Umbilical cord (tissue), 2 donors: ENCODE measurements around the gene ATAD1. TPM values are rescaled to one million over a fixed set of nuclear protein-coding genes. Genes with fewer than 3 reads are reported as not detected.

ENCODE experiments used
- DNase-seq: peaks from one replicate; pipeline ENCODE4 v3.0.0-alpha.2; 2015; ENCODE audit warnings: low spot score
- total RNA-seq: library from RNA; depleted of rRNA; stranded (reverse); fragments of >200 nt; gene quantifications from one replicate; pipeline ENCODE4 v1.2.3, GENCODE V29; 2014; ENCODE audit warnings: low replicate concordance; ENCODE audit not compliant: insufficient read depth

Gene ATAD1
- total RNA-seq, 1 donor from 2014 or later: 35.2 TPM

DNA sequence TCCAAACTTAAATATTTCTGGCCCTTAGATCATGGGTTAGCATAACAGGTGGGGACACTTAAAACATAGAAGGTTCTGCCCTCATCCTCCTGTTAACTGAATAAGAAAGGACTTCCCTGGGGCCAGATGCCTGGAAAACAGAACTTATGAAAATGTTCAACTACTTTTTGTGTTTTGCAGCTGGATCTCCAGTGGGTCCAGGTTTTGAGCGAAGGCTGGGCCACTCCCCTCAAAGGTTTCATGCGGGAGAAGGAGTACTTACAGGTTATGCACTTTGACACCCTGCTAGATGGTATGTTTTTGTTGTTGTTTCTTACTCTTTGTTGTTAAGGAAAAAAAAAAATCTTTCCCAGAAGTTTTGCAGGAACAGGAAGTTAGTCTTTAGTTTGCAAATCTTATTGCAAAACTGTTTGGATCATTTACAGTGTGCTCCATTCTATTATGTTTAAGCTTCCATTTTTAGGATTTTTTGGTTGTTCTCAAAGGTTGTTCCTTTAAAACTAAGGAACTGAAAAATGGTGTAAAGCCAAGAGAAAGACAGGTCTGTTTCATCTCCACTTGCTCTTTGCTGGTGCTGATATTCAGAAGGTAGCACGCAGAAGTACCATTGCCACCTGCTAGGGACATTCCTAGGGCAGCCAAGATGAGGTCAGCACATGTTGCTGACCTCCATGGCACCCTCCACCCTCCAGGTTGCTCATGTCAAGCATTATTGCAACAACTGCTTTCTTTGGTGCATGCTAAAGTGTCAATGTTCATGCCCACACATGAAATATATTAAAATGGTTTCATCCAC, 102.3 kb downstream of the ATAD1 start:
- DNase-seq: no peak

DNA sequence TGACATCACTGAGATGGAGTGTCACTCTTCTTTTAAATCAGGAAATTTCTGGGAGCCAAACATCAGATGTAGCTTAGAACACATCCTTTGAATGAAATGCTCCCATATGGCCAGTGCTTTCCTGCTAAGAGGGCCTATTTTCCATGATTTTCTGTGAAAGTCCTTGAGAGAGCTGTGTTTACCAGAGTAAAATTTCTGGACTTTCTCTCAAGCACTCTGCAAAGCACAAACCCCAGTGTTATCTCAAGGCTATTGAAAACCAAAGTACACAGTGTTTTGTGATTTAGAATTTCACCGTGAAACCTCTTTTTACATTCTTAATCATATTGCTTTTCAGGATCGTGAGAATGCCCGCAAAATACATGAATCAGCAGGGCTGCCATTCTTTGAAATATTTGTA, 104.3 kb downstream of the ATAD1 start:
- no peak for DNase-seq

DNA sequence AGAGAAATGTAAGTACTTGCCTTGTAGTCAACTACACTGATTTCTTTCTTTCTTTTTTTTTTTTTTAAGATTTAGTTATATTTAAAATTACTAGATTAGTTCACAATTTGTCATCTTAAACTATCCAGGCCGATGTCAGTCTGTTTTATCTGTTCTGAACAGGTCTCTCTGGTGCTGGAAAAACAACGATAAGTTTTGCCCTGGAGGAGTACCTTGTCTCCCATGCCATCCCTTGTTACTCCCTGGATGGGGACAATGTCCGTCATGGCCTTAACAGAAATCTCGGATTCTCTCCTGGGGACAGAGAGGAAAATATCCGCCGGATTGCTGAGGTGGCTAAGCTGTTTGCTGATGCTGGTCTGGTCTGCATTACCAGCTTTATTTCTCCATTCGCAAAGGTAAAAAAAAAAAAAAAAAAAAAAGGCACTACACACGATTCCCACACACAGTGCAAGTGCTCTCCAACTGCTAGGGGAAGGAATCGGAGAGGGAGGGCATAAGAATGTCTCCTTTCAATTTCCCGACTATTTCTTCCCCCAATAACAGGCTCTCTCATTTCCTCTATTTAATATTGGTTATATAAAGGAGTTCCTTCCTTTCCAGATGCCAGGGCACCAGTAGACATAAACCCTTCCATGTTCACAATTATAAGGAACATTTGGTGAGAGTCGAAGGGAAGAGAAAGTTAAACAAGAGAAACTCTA, 105.0 kb downstream of the ATAD1 start:
- no peak for DNase-seq

DNA sequence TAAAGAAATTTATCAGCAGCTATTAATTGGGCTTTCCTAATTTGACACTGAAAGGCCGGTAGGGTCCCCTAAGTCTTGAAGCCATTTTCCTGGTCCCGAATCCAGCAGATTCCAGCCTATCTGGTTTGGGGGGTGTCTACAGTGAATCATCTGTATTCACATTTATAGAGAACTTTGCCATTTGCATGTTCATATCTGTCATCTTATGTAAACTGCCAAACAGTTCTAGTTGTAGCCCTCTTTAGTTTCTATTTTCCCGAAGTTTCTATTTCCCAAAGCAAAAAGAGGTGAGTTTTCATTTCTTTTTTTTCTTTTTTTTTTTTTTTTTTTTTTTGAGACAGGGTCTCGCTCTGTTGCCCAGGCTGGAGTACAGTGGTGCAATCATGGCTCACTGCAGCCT, 110.8 kb downstream of the ATAD1 start:
- no peak for DNase-seq

DNA sequence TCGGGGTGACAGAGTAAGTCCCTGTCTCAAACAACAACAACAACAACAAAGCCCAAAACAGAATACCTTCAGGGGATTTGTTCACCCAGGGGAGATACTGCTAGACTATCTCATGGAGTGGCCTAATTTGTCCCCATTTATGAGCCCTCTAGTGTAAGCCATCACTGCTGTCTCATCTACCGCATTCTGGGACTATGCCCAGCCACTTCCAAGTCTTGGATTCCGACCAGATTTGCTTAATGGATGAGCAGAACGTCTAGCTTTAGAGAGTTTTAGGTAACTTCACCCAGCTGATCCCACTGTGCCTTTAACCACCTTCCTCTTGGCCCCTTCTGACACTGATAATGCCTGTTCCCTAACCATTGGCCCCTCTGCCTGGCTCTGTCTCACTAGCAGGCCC, 111.3 kb downstream of the ATAD1 start:
- DNase-seq: no peak

DNA sequence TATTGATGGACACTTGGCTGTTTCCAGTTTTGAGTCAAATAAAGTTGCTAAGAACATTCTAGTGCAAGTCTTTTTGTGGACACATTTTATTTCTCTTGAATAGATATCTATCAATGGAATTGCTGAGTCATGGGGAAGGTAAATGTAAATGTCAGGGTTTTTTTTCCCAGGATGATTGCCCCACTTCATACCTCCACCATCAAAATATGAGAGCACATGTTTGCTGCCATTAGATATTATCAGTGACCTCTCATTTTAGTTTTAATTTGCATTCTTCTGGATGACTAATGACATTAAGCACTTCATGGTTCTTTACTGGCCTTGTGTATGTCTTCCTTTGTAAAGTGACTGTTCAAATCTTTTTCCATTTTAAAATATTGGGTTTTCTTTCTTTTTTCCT, 112.7 kb downstream of the ATAD1 start:
- no peak for DNase-seq

DNA sequence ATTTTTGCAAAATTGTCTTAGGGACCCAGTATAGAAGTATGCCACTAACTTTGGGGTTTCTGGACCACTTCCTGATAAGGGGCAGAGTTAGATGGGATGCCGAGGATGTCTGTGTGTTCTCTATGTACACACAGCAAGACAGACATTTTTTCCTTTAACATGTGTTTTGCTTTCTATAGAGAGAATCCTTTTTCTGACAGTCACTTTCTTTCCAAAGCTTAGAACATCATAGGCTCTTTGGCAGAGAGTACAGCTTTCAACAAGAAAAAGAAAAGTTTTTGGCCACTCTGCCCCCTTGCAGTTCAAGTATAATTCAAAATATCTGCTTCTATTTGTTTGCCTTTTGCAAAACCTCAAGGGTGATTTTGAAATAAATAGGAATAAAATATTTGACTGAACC, 114.3 kb downstream of the ATAD1 start:
- no peak for DNase-seq

DNA sequence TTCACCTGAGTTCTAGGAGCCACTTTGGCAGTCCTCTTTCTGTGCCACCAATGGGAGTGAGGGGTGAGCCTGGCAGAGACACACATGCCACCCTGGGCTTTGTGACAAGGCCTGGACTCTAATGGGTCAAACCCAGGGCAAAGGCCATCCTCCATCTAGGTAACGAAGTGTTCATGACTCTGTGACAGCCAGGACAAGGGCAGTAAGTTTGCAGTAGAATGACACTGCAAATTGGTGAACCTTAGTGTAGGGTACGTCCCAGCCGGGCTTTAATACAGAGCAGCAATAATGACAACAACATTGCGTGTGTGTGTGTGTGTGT, 115.1 kb downstream of the ATAD1 start:
- no peak for DNase-seq

DNA sequence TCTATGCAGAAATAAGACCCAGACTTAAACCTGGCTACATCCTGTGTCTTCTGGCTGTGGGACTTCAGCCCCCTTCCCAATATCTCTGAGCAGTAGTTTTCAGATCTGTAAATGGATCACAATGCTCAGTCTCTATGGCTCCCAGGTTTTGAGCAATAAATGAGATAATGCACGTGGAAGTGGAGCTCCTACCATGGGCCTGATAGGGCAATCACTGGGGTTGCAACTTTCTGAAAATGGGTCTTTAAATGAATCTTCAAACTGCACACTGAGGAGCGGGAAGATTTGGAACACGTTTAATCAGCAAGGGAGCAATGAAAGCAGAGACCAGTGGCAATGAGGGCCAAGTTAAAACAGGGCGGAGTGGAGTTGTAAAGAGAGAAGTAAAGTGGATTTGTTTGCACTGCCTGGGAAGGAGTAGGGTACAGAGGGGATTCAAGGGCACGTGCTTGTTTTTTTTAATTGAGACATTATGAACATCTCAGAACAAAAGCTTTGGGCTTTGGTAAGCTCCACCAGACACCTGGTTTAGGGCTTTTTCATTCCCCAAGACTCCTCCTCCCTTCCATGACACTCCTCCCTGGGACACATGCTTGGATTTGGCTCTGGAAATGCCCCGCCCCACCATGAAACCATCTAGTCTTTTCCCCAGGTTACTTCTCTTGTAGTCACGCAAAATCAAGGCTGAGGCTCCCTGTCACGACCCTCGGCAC, 115.6 kb downstream of the ATAD1 start:
- no peak for DNase-seq

Other genes starting within 250 kb of the ATAD1 start
- 45.5 TPM for gene PAPSS2, start 158.3 kb downstream of the ATAD1 start, total RNA-seq
- gene KLLN, start 45.3 kb upstream of the ATAD1 start, total RNA-seq: 5.1 TPM
- gene PTEN, start 45.4 kb upstream of the ATAD1 start, total RNA-seq: 114 TPM